ENCODE data around the gene KCNJ10. TPM values are rescaled to one million over a fixed set of nuclear protein-coding genes. Genes with fewer than 3 reads are reported as not detected.

The KCNJ10 gene
- total RNA-seq, 1 donor from 2014 or later: not detected

DNA sequence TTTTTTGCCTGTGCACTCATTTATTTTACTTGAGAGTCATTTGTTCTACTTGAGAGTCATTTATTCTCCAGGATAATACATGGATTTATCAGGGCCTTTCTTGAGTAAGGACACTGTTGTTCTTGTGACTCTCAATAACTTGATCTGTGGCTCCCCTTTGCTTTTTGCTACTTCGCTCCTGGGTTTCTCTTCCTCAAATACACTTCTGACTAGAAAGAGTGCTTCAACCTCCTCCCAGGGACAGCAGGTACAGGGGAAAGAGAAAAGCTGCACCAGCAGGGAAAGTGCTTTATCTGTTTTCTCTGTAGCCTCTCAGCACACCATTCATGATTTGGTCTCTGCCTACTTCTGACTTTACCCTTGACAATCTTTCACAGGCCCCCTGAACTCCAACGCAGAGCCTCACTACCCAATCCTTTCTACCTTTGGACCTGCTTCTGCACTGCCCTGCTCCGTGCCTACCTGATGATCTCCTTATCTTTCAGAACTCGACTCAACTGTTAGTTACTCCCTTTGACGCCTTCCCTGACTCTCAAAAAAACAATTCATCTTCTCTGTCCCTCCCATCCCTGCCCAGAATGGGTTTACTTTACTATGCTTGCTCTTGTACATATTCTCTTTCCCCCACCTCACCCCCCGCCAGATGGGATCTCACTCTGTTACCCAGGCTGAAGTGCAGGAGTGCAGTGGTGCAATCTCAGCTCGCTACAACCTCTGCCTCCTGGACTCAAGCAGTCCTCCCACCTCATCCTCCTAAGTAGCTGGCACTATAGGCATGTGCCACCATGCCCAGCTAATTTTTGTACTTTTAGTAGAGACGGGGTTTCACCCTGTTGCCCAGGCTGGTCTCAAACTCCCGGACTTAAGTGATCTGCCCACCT, 22.6 kb downstream of the KCNJ10 start:
- no peak for DNase-seq (ENCODE audit: missing footprints)
- intact Hi-C loops (cut with DNase I): no loop called here
- ATAC-seq: no peak

- peak; percentile 90 for ATAC-seq
- no peak for DNase-seq (ENCODE audit: missing footprints)
- intact Hi-C loops (cut with DNase I): loop anchor here (1.0 kb wide), 1 partner anchor 39 kb away; no protein-coding TSS in a partner anchor
Observed at GRCh38 chr1:160046494-160047110, 23.4 kb downstream of the KCNJ10 start.

- intact Hi-C loops (cut with DNase I): loop anchor here (1.0 kb wide), 1 partner anchor 40 kb away; no protein-coding TSS in a partner anchor
- ATAC-seq: no peak
- no peak for DNase-seq (ENCODE audit: missing footprints)
Observed at GRCh38 chr1:160045653-160046052, 24.3 kb downstream of the KCNJ10 start.

- no peak for ATAC-seq
- intact Hi-C loops (cut with DNase I): no loop called here
- no peak for DNase-seq (ENCODE audit: missing footprints)
Observed at GRCh38 chr1:160043543-160043942, 26.4 kb downstream of the KCNJ10 start.

DNA sequence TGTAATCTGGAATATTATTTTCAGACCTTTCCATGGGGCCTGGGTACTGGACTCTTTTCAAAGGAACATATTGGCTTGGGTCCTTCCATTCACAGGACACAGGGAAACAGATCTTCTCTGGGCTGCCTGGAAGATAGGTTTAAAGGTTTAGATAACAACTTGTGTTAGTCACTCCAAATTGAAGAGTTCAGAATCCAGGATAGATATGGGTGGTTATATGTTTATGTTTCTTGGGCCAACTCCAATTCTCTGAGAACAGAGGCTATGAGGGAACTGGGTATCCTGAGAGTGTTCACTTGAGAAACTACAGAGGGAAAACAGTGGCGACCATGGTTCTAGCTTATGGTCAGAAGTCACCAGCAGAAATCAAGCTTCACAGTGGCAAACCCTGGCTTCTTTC, 29.5 kb downstream of the KCNJ10 start:
- ATAC-seq (no peak), DNase-seq (ENCODE audit: missing footprints) (no peak)
- intact Hi-C loops (cut with DNase I): no loop called here

- no peak for DNase-seq (ENCODE audit: missing footprints)
- ATAC-seq: peak; percentile 34
- intact Hi-C loops (cut with DNase I): loop anchor here (5.0 kb wide), 1 partner anchor 250 kb away; the partner anchor contains the start of gene DUSP23
Observed at GRCh38 chr1:160032165-160032820, 37.7 kb downstream of the KCNJ10 start.

GRCh38 chr1:160031365-160032164, 38.4 kb downstream of the KCNJ10 start, which contains the start of gene PIGM:
Gene PIGM, minus strand, starts transcription at chr1:160031990. Its CDS starts 251 bp downstream, at chr1:160031739.
- DNase-seq (ENCODE audit: missing footprints): peak; percentile 95
- ATAC-seq: peak; percentile 97
- intact Hi-C loops (cut with DNase I): loop anchor here (5.0 kb wide), 1 partner anchor 249 kb away; the partner anchor contains the start of gene DUSP23

- DNase-seq (ENCODE audit: missing footprints) (no peak), ATAC-seq (peak; percentile 32)
- intact Hi-C loops (cut with DNase I): loop anchor here (5.0 kb wide), 1 partner anchor 249 kb away; the partner anchor contains the start of gene DUSP23
Observed at GRCh38 chr1:160030657-160031364, 39.1 kb downstream of the KCNJ10 start.

GRCh38 chr1:160028426-160028825, 41.5 kb downstream of the KCNJ10 start:
- ATAC-seq (no peak), DNase-seq (ENCODE audit: missing footprints) (no peak)
- intact Hi-C loops (cut with DNase I): no loop called here

GRCh38 chr1:160025314-160025713, 44.6 kb downstream of the KCNJ10 start:
- ATAC-seq (no peak), DNase-seq (ENCODE audit: missing footprints) (no peak)
- intact Hi-C loops (cut with DNase I): no loop called here

DNA sequence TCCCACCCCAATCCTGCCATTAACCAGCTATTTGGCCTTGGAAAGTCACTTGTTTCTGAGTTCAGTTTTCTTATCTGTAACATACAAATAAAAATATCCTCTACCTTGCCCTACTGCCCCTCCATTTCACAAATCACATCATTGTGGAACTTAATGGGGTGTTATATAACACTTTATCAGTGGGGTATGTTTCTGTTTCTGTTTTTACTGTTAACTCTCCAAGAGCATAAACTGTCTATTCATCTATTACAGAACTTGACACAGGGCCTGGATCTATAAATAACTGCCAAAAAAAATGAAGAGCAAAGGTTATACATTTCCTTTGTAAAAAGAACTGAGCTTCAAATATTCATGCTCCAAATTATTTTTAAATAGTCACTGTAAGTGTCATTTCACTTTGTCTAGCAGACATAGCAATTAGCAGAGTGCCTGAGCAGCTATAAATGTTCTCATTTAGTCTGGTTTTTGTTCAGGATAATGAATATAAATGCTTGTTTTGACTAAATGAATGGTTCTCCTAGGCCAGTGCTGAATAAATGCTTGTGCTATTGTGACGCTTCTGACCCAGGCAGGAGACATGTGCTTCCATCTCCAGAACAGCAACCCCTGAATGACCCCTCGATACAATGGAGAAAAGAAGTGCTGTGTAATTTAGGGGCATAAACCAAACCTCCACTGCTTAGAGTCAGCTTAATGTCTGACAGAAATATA, 45.6 kb downstream of the KCNJ10 start:
- ATAC-seq: peak; percentile 40
- no peak for DNase-seq (ENCODE audit: missing footprints)
- intact Hi-C loops (cut with DNase I): no loop called here

GRCh38 chr1:160022330-160023310, 47.3 kb downstream of the KCNJ10 start:
- intact Hi-C loops (cut with DNase I): no loop called here
- ATAC-seq: no peak
- no peak for DNase-seq (ENCODE audit: missing footprints)

DNA sequence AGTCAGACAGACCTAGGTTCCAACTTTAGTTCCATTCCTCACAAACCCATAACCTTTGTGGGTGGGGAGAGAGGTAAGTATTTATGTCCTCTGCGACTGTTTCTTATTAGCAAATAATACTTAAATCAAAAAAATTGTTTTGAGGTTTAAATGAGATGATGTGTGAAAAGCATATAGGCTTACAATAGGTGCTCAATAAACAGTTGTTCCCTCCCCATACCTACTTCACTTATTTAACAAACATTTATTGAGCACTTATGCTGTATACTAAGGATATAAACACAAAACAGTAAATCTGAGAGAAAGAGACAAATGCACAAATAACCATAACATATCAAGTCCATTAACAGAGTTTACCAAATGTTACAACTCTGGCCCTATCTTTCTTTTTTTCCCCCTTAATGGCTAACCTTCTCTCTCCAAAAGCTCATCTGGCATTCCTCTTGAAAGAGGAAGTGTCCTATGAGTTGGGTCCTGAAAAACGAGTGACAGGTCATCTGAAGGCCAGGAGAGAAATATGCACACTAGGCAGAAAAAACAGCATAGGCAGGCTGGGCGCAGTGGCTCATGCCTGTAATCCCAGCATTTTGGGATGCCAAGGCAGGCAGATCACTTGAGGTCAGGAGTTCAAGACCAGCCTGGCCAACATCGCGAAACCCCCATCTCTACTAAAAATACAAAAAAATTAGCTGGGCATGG, 48.4 kb downstream of the KCNJ10 start:
- ATAC-seq (no peak), DNase-seq (ENCODE audit: missing footprints) (no peak)
- intact Hi-C loops (cut with DNase I): no loop called here

DNA sequence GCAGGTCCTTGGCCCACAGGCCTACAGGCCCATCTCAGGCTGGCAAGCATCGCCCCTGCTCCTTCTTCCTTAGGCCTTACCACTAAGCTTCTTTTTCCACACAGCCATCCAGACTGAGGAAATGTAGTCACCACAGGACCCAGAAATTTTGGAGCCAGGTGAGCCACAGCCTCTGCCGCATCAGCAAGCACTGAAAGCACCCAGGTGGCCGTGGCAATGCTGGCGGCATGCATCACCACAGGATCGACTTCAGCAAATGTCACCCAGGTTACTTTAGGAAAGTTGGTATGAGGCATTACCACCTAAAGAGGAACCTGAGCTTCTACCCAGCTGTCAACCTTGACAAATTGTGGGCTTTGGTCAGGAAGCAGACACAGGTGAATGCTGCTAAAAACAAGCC, 49.8 kb downstream of the KCNJ10 start:
- no peak for ATAC-seq
- intact Hi-C loops (cut with DNase I): no loop called here
- DNase-seq (ENCODE audit: missing footprints): no peak

DNA sequence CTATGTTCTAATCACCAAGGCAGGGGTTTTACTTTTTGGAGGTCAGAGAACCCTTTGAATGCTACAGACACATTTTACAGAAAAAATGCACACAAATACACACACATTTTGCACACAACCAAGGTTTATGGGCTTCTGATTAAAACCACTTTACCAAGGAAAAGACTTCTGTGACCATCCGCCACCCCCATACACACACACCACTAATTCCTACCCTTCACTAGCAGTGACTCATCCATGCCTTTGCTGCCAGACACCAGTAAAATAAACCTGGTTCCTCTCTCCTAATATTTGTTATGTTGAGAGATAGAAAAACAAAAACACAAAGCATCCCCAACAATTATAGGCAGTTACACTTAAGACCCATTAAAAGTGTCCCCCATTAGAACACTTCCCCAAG, 51.1 kb downstream of the KCNJ10 start:
- no peak for ATAC-seq
- intact Hi-C loops (cut with DNase I): no loop called here
- DNase-seq (ENCODE audit: missing footprints): no peak

DNA sequence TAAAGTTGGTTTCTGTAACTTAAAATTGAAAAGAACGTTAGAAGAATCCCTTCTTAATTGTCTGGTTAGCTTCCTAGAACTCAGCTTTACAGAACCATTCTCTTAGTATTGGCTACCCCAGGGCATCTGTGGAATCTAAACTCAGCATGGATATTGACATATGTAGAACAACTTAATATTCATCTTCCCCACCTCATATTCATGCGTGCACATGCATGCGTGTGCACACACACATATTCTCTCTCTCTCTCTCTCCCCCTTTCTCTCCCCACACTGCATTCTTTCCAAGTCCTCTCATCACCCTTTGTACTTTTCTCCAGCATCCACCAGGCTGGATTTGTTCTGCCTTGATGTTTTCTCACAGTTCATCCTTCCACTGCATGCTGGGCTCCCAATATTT, 51.6 kb downstream of the KCNJ10 start:
- intact Hi-C loops (cut with DNase I): no loop called here
- DNase-seq (ENCODE audit: missing footprints) (no peak), ATAC-seq (no peak)

Data from Right ventricle myocardium inferior (tissue), 1 donor.